Adrenal gland (tissue), 5 donors: ENCODE measurements around the gene TMEM135.

Experiments used
- CTCF ChIP-seq, 6 experiments: fragments of 450-650 bp in 4 of 6; fragments of 200-600 bp in 2 of 6; sonication (generic) in 1 of 6; IDR thresholded peaks; 1 replicate in 5 of 6; 2 replicates in 1 of 6; pipeline versions ENCODE4 v1.5.1 to v1.8.0; 2016 to 2021; ENCODE audit warnings: antibody characterized with exemption in 6 of 6, mild to moderate bottlenecking in 2 of 6, moderate library complexity in 1 of 6
- POLR2A ChIP-seq, 2 donors: fragments of 450-650 bp; IDR thresholded peaks; one replicate each; pipeline ENCODE4 v1.6.1; 2017; ENCODE audit warnings: antibody characterized with exemption in 2 of 2, mild to moderate bottlenecking in 2 of 2, moderate library complexity in 1 of 2
- donor health status: DM: no; HTN: no; CAD: no.

- TF ChIP-seq CTCF (IDR thresholded peaks at IDR 0.05) (no peak), POLR2A (IDR thresholded peaks at IDR 0.05) (no peak)
Observed at GRCh38 chr11:87219266-87219665, 181.5 kb downstream of the TMEM135 start.
